GM21717 (cell line): ENCODE results near the gene PID1.

Experiments used
- ATAC-seq: cut with Tn5 transposase; IDR thresholded peaks from one replicate; pipeline ENCODE4 v1.9.1; 2021; ENCODE audit warnings: mild to moderate bottlenecking, moderate library complexity; ENCODE audit not compliant: unreplicated experiment

The PID1 gene

GRCh38 chr2:229170916-229171315, 100.2 kb downstream of the PID1 start:
- ATAC-seq = no peak

GRCh38 chr2:229170171-229170570, 100.9 kb downstream of the PID1 start:
- no peak for ATAC-seq

GRCh38 chr2:229169751-229170150, 101.3 kb downstream of the PID1 start:
- ATAC-seq = no peak

- ATAC-seq = no peak
These were observed 106.4 kb downstream of the PID1 start for GRCh38 chr2:229164545-229165249.

GRCh38 chr2:229163893-229164292, 107.2 kb downstream of the PID1 start:
- no peak for ATAC-seq

GRCh38 chr2:229162015-229162414, 109.1 kb downstream of the PID1 start:
- ATAC-seq = no peak

GRCh38 chr2:229160984-229161383, 110.1 kb downstream of the PID1 start:
- ATAC-seq = no peak

GRCh38 chr2:229160180-229160579, 110.9 kb downstream of the PID1 start:
- ATAC-seq = no peak

GRCh38 chr2:229159405-229159804, 111.7 kb downstream of the PID1 start:
- ATAC-seq = no peak

GRCh38 chr2:229154381-229154780, 116.7 kb downstream of the PID1 start:
- no peak for ATAC-seq

- ATAC-seq = no peak
These were observed 117.1 kb downstream of the PID1 start for GRCh38 chr2:229153951-229154350.

GRCh38 chr2:229153267-229153666, 117.8 kb downstream of the PID1 start:
- no peak for ATAC-seq

GRCh38 chr2:229152674-229153073, 118.4 kb downstream of the PID1 start:
- ATAC-seq = no peak

- no peak for ATAC-seq
These were observed 120.8 kb downstream of the PID1 start for GRCh38 chr2:229150317-229150716.

GRCh38 chr2:229141424-229142025, 129.6 kb downstream of the PID1 start:
- ATAC-seq = no peak

GRCh38 chr2:229137639-229138038, 133.4 kb downstream of the PID1 start:
- no peak for ATAC-seq

GRCh38 chr2:229137066-229137465, 134.0 kb downstream of the PID1 start:
- ATAC-seq = no peak

GRCh38 chr2:229133155-229133772, 137.8 kb downstream of the PID1 start:
- ATAC-seq = no peak

GRCh38 chr2:229132236-229132635, 138.9 kb downstream of the PID1 start:
- no peak for ATAC-seq

- no peak for ATAC-seq
These were observed 140.6 kb downstream of the PID1 start for GRCh38 chr2:229130522-229130921.

GRCh38 chr2:229129738-229130371, 141.2 kb downstream of the PID1 start:
- no peak for ATAC-seq

GRCh38 chr2:229127471-229127870, 143.6 kb downstream of the PID1 start:
- ATAC-seq = no peak
